SK-N-SH treated with all-trans-retinoic acid at 6 μM for 48 hours (cell line): ENCODE measurements around the gene TRIM40.

Experiments used
- ARNTL ChIP-seq: fragments of 450-650 bp; formaldehyde crosslinking; IDR thresholded peaks from 2 replicates; pipeline ENCODE4 v1.5.0; 2020; ENCODE audit warnings: low read depth, mild to moderate bottlenecking, moderate library complexity, borderline replicate concordance
- PATZ1 ChIP-seq: fragments of 250-450 bp; sonication (Bioruptor Pico); IDR thresholded peaks from 2 replicates; pipeline ENCODE4 v1.8.0; 2020; ENCODE audit warnings: mild to moderate bottlenecking, moderate library complexity, borderline replicate concordance
- RARB ChIP-seq: fragments of 250-450 bp; sonication (Bioruptor Pico); IDR thresholded peaks from 2 replicates; pipeline ENCODE4 v1.8.0; 2021; ENCODE audit warnings: mild to moderate bottlenecking, moderate library complexity
- TF ChIP-seq, protein P1 (sequence below): fragments of 250-450 bp; sonication (Bioruptor Pico); IDR thresholded peaks from 2 replicates; pipeline ENCODE4 v1.5.0; 2020; ENCODE audit warnings: mild to moderate bottlenecking, moderate library complexity

DNA sequence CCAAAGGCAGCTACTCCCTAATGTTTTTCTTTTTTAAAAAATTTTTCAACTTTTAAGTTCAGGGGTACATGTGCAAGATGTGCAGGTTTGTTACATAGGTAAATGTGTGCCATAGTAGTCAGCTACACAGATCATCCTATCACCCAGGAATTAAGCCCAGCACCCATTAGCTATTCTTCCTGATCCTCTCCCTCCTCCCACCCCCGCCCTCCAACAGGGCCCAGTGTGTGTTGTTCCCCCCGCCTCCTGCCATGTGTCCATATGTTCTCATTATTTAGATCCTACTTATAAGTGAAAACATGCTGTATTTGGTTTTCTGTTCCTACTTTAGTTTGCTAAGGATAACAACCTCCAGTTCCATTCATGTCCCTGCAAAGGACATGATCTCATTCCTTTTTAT is 39.8 kb downstream of the TRIM40 start:
- TF ChIP-seq PATZ1 (CRISPR knock-in tag) = no peak
- no peak for TF ChIP-seq RARB (CRISPR knock-in tag)
- TF ChIP-seq, protein P1, sequence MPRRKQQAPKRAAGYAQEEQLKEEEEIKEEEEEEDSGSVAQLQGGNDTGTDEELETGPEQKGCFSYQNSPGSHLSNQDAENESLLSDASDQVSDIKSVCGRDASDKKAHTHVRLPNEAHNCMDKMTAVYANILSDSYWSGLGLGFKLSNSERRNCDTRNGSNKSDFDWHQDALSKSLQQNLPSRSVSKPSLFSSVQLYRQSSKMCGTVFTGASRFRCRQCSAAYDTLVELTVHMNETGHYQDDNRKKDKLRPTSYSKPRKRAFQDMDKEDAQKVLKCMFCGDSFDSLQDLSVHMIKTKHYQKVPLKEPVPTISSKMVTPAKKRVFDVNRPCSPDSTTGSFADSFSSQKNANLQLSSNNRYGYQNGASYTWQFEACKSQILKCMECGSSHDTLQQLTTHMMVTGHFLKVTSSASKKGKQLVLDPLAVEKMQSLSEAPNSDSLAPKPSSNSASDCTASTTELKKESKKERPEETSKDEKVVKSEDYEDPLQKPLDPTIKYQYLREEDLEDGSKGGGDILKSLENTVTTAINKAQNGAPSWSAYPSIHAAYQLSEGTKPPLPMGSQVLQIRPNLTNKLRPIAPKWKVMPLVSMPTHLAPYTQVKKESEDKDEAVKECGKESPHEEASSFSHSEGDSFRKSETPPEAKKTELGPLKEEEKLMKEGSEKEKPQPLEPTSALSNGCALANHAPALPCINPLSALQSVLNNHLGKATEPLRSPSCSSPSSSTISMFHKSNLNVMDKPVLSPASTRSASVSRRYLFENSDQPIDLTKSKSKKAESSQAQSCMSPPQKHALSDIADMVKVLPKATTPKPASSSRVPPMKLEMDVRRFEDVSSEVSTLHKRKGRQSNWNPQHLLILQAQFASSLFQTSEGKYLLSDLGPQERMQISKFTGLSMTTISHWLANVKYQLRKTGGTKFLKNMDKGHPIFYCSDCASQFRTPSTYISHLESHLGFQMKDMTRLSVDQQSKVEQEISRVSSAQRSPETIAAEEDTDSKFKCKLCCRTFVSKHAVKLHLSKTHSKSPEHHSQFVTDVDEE = no peak
- TF ChIP-seq ARNTL = no peak
